Astrocyte (in vitro differentiated cells and primary cell): ENCODE data around the gene PTPN13.

Source experiments
- EZH2 ChIP-seq: IDR thresholded peaks from 2 replicates; pipeline ENCODE4 v1.6.1; 2012; ENCODE audit warnings: mild to moderate bottlenecking, low read length, inconsistent platforms; ENCODE audit not compliant: insufficient read depth
- TF ChIP-seq, protein P1 (sequence below): IDR thresholded peaks from 2 replicates; pipeline ENCODE4 v1.5.1; 2011; ENCODE audit warnings: low read depth, mild to moderate bottlenecking, inconsistent platforms, low read length, moderate library complexity; ENCODE audit not compliant: insufficient read depth

DNA sequence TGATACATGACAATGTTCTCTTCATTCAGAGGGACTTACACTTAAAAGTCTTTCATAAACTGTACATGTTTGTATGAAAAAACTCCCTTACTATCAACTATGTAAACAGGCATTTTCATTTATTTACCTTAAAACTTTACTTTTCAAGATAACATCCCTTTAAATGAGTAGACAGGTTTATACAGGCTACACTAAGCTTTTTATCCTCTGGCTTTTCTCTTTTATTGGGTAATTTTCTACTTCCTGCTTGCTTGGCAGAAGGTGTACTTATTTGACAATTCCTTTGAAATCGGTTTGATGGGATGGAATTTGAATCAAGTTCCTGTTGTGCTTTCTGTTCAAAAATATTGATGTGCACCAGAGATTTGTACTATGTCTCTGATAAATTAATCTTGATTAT lies 81.4 kb downstream of the PTPN13 start:
- no peak for TF ChIP-seq EZH2
- TF ChIP-seq, protein P1, sequence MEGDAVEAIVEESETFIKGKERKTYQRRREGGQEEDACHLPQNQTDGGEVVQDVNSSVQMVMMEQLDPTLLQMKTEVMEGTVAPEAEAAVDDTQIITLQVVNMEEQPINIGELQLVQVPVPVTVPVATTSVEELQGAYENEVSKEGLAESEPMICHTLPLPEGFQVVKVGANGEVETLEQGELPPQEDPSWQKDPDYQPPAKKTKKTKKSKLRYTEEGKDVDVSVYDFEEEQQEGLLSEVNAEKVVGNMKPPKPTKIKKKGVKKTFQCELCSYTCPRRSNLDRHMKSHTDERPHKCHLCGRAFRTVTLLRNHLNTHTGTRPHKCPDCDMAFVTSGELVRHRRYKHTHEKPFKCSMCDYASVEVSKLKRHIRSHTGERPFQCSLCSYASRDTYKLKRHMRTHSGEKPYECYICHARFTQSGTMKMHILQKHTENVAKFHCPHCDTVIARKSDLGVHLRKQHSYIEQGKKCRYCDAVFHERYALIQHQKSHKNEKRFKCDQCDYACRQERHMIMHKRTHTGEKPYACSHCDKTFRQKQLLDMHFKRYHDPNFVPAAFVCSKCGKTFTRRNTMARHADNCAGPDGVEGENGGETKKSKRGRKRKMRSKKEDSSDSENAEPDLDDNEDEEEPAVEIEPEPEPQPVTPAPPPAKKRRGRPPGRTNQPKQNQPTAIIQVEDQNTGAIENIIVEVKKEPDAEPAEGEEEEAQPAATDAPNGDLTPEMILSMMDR: no peak
